Measurements from ENCODE around the gene HIPK1. TPM values are rescaled to one million over a fixed set of nuclear protein-coding genes. Genes with fewer than 3 reads are reported as not detected.
A peak's percentile ranks its signal among the peaks of the same experiment; 100 is the strongest.

The HIPK1 gene
- total RNA-seq, 6 experiments from 2014 or later: 34.6 to 49.1 (median 38.7) TPM

DNA sequence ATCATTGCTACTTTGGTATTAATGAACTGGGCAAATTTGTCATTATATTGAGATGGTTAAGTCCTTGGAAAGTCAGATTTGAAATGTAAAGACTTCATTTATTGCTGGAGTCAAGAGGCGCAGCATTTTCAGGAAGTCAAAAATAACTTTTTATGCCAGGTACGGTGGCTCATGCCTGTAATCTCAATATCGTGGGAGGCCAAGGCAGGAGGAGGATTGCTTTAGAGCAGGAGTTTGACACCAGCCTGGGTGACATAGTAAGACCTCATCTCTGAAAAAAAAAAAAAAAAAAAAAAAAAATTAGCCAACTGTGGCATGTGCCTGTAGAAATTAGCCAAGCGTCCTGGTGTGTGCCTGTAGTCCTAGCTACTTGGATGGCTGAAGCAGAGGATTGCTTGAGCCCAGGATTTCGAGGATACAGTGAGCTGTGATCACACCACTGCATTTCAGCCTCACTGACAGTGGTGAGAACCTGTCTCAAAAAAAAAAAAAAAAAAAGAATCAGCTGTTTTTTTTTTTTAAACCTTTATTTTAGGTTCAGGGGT lies 5.5 kb downstream of the HIPK1 start:
- Mint-ChIP-seq H3K9me3 (no peaks in the 10 kb centered on the region), H3K4me1 (ENCODE audit: low read depth) (peaks cover 77% of the 10 kb centered on the region), H3K36me3 (ENCODE audit: low read depth) (peaks cover 11% of the 10 kb centered on the region; the same call in 1 of the 2 replicates), H3K27me3 (ENCODE audit: insufficient read depth) (peaks cover 12% of the 10 kb centered on the region), H3K4me3 (no peak overlapping the region), H3K27ac (no peak overlapping the region)
- DNase-seq: no peak
- TF ChIP-seq CTCF (IDR thresholded peaks at IDR 0.05): no peak

DNA sequence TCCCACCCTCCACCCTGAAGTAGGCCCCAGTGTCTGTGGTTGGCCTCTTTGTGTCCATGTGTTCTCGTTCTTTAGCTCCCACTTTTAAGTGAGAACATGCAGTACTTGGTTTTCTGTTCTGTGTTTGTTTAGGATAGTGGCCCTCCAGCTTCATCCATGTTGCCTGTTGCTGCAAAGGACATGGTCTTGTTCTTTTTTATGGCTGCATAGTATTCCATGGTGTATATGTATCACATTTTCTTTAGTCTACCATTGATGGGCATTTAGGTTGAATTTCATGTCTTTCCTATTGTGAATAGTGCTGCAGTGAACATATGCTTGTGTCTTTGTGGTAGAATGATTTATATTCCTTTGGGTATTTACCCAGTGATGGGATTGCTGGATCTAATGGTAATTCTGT lies 6.1 kb downstream of the HIPK1 start:
- Mint-ChIP-seq H3K4me1 (ENCODE audit: low read depth) (peaks cover 80% of the 10 kb centered on the region), H3K27me3 (ENCODE audit: insufficient read depth) (peaks cover 10% of the 10 kb centered on the region), H3K4me3 (no peak overlapping the region), H3K27ac (no peak overlapping the region), H3K36me3 (ENCODE audit: low read depth) (peaks cover 11% of the 10 kb centered on the region; the same call in 1 of the 2 replicates), H3K9me3 (no peaks in the 10 kb centered on the region)
- DNase-seq: no peak
- TF ChIP-seq CTCF (IDR thresholded peaks at IDR 0.05): no peak

- H3K4me1 Mint-ChIP-seq (ENCODE audit: low read depth): peaks cover 72% of the 10 kb centered on the region
- H3K27ac Mint-ChIP-seq: no peak overlapping the region
- H3K27me3 Mint-ChIP-seq (ENCODE audit: insufficient read depth): peaks cover 7% of the 10 kb centered on the region
- H3K36me3 Mint-ChIP-seq (ENCODE audit: low read depth): peaks cover 19% of the 10 kb centered on the region; the same call in 1 of the 2 replicates
- TF ChIP-seq CTCF (IDR thresholded peaks at IDR 0.05): no peak
- no peak overlapping the region for H3K4me3 Mint-ChIP-seq
- no peak for DNase-seq
- no peaks in the 10 kb centered on the region for H3K9me3 Mint-ChIP-seq
Measured at GRCh38 chr1:113935970-113936369, 6.8 kb downstream of the HIPK1 start.

GRCh38 chr1:113937146-113937545 lies 8.0 kb downstream of the HIPK1 start:
- DNase-seq: no peak

GRCh38 chr1:113938192-113938591 lies 9.1 kb downstream of the HIPK1 start:
- H3K27ac Mint-ChIP-seq: peak overlapping the region; percentile 8; the same call in 1 of the 2 replicates
- peaks cover 26% of the 10 kb centered on the region for H3K36me3 Mint-ChIP-seq (ENCODE audit: low read depth)
- no peaks in the 10 kb centered on the region for H3K9me3 Mint-ChIP-seq
- H3K27me3 Mint-ChIP-seq (ENCODE audit: insufficient read depth): peaks cover 7% of the 10 kb centered on the region
- no peak for TF ChIP-seq CTCF (IDR thresholded peaks at IDR 0.05)
- peaks cover 51% of the 10 kb centered on the region for H3K4me1 Mint-ChIP-seq (ENCODE audit: low read depth)
- no peak for DNase-seq
- no peak overlapping the region for H3K4me3 Mint-ChIP-seq

More at GRCh38 chr1:113937146-113937545, 8.0 kb downstream of the HIPK1 start:
- Mint-ChIP-seq H3K36me3 (ENCODE audit: low read depth) (peaks cover 25% of the 10 kb centered on the region; the same call in 1 of the 2 replicates), H3K4me3 (no peak overlapping the region), H3K9me3 (no peaks in the 10 kb centered on the region), H3K27me3 (ENCODE audit: insufficient read depth) (peaks cover 7% of the 10 kb centered on the region), H3K27ac (no peak overlapping the region; the same call in 1 of the 2 replicates), H3K4me1 (ENCODE audit: low read depth) (peaks cover 60% of the 10 kb centered on the region)
- TF ChIP-seq CTCF (IDR thresholded peaks at IDR 0.05): no peak
